Fibroblast of villous mesenchyme (primary cell): ENCODE results near the gene DPAGT1. TPM values are rescaled to one million over a fixed set of nuclear protein-coding genes. Genes with fewer than 3 reads are reported as not detected.

ENCODE experiments used
- DNase-seq: peaks from one replicate; pipeline ENCODE4 v3.0.0-alpha.2; 2010; ENCODE audit warnings: low read depth
- H3K4me3 ChIP-seq: 2 replicates; pipeline ENCODE4 v1.5.1; 2011; ENCODE audit warnings: low read depth, mild to moderate bottlenecking, low read length
- total RNA-seq: library from RNA; depleted of rRNA; stranded (reverse); fragments of >200 nt; gene quantifications from 2 replicates; pipeline ENCODE4 v1.2.3, GENCODE V29; 2012
- TF ChIP-seq, protein P1 (sequence below): IDR thresholded peaks from 2 replicates; pipeline ENCODE4 v1.5.1; 2012; ENCODE audit warnings: low read depth, mild to moderate bottlenecking, low read length; ENCODE audit not compliant: insufficient read depth

Gene DPAGT1
- total RNA-seq, 1 donor: 29.4 TPM

DNA sequence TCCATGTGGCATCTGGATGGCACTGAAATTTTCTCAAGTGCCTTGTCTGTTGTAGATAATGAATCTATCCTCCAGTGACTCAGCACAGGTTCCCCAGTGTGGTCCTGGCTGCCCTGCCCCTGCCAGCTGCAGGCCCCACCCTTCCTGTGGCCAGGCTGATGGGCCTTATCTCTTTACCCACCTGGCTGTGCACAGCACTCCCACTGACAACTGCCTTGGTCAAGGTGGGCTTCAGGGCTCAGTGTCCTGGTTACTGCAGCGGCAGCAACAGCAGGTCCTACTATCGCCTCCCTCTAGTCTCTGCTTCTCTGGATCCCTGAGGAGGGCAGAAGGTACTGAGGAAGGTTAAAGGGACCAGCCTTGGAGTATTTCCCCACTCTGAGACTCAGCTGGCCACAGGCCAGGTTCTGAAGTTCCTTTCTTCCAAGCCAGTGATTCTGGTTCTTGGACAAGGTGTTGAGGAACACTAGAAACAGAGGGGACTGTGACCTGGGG is 13.9 kb downstream of the DPAGT1 start:
- H3K4me3 ChIP-seq: no peak overlapping the region
- TF ChIP-seq, protein P1, sequence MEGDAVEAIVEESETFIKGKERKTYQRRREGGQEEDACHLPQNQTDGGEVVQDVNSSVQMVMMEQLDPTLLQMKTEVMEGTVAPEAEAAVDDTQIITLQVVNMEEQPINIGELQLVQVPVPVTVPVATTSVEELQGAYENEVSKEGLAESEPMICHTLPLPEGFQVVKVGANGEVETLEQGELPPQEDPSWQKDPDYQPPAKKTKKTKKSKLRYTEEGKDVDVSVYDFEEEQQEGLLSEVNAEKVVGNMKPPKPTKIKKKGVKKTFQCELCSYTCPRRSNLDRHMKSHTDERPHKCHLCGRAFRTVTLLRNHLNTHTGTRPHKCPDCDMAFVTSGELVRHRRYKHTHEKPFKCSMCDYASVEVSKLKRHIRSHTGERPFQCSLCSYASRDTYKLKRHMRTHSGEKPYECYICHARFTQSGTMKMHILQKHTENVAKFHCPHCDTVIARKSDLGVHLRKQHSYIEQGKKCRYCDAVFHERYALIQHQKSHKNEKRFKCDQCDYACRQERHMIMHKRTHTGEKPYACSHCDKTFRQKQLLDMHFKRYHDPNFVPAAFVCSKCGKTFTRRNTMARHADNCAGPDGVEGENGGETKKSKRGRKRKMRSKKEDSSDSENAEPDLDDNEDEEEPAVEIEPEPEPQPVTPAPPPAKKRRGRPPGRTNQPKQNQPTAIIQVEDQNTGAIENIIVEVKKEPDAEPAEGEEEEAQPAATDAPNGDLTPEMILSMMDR: no peak
- DNase-seq: no peak

DNA sequence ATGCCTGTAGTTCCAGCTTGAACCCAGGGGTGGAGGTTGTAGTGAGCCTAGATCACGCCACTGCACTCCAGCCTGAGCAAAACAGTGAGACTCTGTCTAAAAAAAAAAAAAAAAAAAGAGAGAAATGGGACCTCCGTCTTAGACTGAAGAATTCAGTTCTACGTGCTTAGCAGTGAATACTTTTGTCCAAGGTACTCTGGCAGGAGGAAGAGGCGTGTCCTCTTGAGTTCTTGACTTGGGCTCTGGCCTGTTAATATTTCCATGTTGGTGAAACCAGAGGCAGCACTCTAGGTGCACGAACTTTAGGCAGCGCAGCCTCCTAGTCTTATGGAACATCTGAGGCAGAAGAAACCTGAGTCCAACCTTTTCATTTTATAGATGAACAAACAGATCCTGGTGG is 14.5 kb downstream of the DPAGT1 start:
- TF ChIP-seq, protein P1: no peak
- DNase-seq: no peak
- no peak overlapping the region for H3K4me3 ChIP-seq

DNA sequence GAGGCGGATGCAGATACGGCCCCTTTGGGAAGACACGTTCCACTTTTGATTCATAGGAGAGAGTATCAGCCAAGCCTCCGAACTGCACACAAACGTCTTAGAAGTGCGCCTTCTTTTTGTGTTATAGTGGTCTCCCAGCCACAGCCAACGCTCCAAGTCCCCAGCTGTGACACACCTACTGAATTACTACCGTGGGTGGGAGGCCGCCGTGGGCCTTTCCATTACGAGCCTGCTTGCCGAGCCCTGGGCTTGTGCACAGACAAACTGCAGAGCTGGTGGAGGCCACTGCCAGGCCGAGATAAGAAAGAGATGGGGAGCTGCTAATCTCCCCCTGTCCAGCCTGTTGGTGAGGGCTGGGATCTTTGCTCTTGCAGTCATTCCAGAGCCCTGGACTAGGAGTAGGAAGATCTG is 16.2 kb downstream of the DPAGT1 start:
- peak; percentile 39 for DNase-seq
- H3K4me3 ChIP-seq: peak overlapping the region; percentile 97
- TF ChIP-seq, protein P1: no peak

DNA sequence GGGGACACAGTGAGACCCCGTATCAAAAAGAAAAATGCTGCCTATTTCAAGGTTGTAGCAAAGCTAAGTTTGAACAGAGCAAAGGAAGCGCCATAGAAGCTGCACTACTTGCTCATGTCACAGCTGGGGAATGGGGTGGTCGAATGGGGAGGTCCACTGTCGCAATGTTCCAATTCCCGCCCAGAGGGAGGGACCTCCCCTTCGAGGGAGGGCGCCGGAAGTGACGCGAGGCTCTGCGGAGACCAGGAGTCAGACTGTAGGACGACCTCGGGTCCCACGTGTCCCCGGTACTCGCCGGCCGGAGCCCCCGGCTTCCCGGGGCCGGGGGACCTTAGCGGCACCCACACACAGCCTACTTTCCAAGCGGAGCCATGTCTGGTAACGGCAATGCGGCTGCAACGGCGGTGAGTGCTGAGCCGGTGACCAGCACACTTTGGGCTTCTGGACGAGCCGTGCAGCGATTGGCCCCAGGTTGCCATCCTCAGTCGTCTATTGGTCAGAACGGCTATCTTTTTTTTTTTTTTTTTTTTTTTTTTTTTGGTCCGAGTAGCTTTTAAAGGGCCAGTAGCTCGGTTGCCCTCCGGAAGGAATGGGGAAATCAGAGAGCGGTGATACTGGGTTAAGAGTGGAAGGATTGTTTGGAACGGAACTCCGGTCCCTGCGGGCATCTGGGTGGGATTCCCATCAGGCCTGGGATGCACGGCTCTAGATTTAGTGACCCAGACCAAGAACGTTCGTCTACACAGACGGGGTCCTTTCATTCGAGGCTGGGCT is 16.8 kb downstream of the DPAGT1 start, which contains the start of gene HMBS:
Gene HMBS (plus strand): TSS at position 219 of the 774 bp plus-strand sequence. CDS start 153 bp downstream, at position 372.
- peak within 1 kb of the TSS; percentile 97 for H3K4me3 ChIP-seq
- DNase-seq: peak; percentile 96
- TF ChIP-seq, protein P1: no peak

DNA sequence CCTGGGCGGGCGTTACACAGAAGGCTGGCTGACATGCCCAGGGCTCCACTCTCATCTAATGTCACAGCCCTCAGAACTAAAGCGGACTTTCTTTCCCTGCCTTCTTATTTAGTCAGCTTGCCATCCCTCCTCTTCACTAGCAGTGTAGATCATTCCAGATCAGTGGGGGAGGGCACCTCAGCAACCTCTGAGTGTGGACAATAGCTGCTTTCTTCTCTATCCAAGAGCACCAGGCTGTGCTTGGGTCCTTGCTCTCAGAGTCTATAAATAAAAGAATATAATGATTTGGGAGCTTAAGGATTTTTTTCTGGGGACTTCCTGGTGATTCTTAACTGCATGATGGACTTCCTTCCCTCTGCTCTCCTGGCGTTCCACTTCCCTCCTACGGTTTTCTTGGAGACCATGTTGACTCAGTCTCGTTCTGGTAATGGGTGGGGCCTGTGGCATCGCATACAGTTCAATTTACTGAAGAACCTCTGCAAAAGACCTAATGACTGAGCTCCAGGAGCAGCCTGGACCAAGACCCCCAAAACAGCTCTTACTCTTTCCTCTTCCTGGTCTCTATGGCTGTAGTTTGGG is 19.9 kb downstream of the DPAGT1 start:
- TF ChIP-seq, protein P1: no peak
- DNase-seq: no peak
- H3K4me3 ChIP-seq: no peak overlapping the region

DNA sequence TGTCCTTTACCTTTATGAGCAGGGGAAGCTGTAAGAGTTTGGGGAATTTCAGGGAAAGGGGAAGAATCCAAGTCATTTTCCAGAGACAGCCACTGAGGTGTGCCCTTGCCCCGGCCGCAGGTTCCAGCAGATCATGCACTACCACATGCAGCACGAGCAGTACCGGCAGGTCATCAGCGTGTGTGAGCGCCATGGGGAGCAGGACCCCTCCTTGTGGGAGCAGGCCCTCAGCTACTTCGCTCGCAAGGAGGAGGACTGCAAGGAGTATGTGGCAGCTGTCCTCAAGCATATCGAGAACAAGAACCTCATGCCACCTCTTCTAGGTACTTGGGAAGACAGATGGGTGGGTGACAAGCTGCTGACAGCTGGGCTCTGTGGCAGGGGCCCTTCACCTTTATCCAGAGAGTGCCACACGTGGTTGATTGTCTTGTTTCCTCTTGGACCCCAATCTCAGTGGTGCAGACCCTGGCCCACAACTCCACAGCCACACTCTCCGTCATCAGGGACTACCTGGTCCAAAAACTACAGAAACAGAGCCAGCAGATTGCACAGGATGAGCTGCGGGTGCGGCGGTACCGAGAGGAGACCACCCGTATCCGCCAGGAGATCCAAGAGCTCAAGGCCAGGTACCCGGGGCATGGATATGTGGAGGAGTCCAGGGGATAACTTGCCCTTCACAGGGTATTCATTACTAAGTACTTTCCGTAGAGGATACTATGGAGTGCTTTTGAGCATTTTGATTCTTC is 22.8 kb downstream of the DPAGT1 start:
- TF ChIP-seq, protein P1: no peak
- no peak for DNase-seq
- H3K4me3 ChIP-seq: no peak overlapping the region
